ENCODE data around the gene HOXA5.

DNA sequence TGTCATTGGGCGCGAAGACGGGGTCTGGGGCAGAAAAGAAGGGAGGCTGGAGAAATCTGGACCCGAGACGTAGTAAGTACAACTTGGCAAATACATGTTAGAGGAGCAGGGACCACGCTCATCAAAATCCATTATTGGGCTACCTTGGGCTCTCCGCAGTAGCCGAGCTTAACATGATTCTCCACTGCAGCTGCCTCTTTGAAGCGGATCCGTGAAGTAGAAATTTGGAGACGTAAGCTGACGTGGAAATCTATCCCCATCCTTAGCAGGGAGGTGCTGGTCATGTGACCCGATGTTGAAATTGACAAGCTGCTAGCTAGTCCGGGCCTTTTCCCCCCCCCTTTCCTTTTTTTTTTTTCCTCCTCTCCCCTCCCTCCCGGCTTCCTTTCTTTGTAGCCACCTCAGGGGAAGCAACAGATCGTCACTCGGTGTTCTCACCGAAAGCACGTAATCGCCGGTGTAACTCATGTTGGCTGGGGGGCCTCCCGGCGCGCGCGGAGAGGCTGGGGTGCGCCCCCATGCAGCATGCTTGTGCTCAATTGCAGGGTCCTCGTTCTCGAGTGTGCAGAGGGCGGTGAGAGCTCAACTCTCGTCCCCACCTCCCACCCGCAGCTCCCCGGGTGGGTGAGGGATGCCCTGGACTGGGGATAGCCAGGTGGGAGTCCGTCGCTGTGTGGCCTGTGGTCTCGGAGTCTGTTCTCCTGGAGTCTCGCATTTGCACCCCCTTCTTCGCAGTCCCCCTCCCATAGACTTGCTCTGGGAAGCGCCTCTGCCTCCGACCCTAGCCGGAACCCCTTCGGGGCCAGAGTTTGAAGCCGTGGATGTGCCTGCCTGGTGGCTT lies 41.8 kb upstream of the HOXA5 start, which contains the start of gene HOXA11:
- no peak for TF ChIP-seq GATA2 (IDR thresholded peaks at IDR 0.05; ENCODE audit: low read depth, low read length)
- no peak for TF ChIP-seq GATA3 (IDR thresholded peaks at IDR 0.05; ENCODE audit: low read depth, low read length)

All from SH-SY5Y (cell line).